ENCODE data around the gene EXD2.
"Not testable (repeated sequence)": the region's sequence is repeated elsewhere in the genome, so short reads cannot be mapped to it uniquely, and the experiment has no call there.

EXD2 gene

GRCh38 chr14:69274321-69274720, 83.0 kb downstream of the EXD2 start:
- Histone ChIP-seq H3K4me3 (replicated peaks; ENCODE audit: insufficient read depth, low read length) (no peak overlapping the region), H3K27me3 (ENCODE audit: insufficient read depth, poor library complexity, severe bottlenecking) (no peaks in the 10 kb centered on the region), H3K27ac (replicated peaks) (no peak overlapping the region)
- DNase-seq (ENCODE audit: low read depth in 1 of 2, low spot score in 1 of 2) = no peak
- no peak for TF ChIP-seq SPI1 (IDR thresholded peaks at IDR 0.05; ENCODE audit: borderline replicate concordance, low read depth)
- TF ChIP-seq, protein P1, sequence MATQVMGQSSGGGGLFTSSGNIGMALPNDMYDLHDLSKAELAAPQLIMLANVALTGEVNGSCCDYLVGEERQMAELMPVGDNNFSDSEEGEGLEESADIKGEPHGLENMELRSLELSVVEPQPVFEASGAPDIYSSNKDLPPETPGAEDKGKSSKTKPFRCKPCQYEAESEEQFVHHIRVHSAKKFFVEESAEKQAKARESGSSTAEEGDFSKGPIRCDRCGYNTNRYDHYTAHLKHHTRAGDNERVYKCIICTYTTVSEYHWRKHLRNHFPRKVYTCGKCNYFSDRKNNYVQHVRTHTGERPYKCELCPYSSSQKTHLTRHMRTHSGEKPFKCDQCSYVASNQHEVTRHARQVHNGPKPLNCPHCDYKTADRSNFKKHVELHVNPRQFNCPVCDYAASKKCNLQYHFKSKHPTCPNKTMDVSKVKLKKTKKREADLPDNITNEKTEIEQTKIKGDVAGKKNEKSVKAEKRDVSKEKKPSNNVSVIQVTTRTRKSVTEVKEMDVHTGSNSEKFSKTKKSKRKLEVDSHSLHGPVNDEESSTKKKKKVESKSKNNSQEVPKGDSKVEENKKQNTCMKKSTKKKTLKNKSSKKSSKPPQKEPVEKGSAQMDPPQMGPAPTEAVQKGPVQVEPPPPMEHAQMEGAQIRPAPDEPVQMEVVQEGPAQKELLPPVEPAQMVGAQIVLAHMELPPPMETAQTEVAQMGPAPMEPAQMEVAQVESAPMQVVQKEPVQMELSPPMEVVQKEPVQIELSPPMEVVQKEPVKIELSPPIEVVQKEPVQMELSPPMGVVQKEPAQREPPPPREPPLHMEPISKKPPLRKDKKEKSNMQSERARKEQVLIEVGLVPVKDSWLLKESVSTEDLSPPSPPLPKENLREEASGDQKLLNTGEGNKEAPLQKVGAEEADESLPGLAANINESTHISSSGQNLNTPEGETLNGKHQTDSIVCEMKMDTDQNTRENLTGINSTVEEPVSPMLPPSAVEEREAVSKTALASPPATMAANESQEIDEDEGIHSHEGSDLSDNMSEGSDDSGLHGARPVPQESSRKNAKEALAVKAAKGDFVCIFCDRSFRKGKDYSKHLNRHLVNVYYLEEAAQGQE (IDR thresholded peaks at IDR 0.05; ENCODE audit: insufficient replicate concordance, low read depth) = no peak
- TF ChIP-seq POLR2AphosphoS5 (IDR thresholded peaks at IDR 0.05; ENCODE audit: low read depth) = no peak
- TF ChIP-seq GABPA (IDR thresholded peaks at IDR 0.05; ENCODE audit: low read depth) = no peak
- TF ChIP-seq, protein P2, sequence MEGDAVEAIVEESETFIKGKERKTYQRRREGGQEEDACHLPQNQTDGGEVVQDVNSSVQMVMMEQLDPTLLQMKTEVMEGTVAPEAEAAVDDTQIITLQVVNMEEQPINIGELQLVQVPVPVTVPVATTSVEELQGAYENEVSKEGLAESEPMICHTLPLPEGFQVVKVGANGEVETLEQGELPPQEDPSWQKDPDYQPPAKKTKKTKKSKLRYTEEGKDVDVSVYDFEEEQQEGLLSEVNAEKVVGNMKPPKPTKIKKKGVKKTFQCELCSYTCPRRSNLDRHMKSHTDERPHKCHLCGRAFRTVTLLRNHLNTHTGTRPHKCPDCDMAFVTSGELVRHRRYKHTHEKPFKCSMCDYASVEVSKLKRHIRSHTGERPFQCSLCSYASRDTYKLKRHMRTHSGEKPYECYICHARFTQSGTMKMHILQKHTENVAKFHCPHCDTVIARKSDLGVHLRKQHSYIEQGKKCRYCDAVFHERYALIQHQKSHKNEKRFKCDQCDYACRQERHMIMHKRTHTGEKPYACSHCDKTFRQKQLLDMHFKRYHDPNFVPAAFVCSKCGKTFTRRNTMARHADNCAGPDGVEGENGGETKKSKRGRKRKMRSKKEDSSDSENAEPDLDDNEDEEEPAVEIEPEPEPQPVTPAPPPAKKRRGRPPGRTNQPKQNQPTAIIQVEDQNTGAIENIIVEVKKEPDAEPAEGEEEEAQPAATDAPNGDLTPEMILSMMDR (IDR thresholded peaks at IDR 0.05; ENCODE audit: insufficient read depth, low read length) = no peak

GRCh38 chr14:69275331-69275730, 84.0 kb downstream of the EXD2 start:
- H3K27me3 ChIP-seq (ENCODE audit: insufficient read depth, poor library complexity, severe bottlenecking) = no peaks in the 10 kb centered on the region
- H3K27ac ChIP-seq (replicated peaks) = no peak overlapping the region
- no peak overlapping the region for H3K4me3 ChIP-seq (replicated peaks; ENCODE audit: insufficient read depth, low read length)
- no peak for DNase-seq (ENCODE audit: low read depth in 1 of 2, low spot score in 1 of 2)
- TF ChIP-seq SPI1 (IDR thresholded peaks at IDR 0.05; ENCODE audit: borderline replicate concordance, low read depth) (no peak), POLR2AphosphoS5 (IDR thresholded peaks at IDR 0.05; ENCODE audit: low read depth) (no peak), GABPA (IDR thresholded peaks at IDR 0.05; ENCODE audit: low read depth) (no peak)
- TF ChIP-seq, protein P2 (IDR thresholded peaks at IDR 0.05; ENCODE audit: insufficient read depth, low read length) = no peak
- TF ChIP-seq, protein P1 (IDR thresholded peaks at IDR 0.05; ENCODE audit: insufficient replicate concordance, low read depth) = no peak

- not testable (repeated sequence) for DNase-seq (ENCODE audit: low read depth in 1 of 2, low spot score in 1 of 2); H3K4me3 ChIP-seq (replicated peaks; ENCODE audit: insufficient read depth, low read length); H3K27me3 ChIP-seq (ENCODE audit: insufficient read depth, poor library complexity, severe bottlenecking)
These were observed 86.1 kb downstream of the EXD2 start for GRCh38 chr14:69277356-69277755.

GRCh38 chr14:69280746-69281291, 89.5 kb downstream of the EXD2 start:
- TF ChIP-seq GABPA (IDR thresholded peaks at IDR 0.05; ENCODE audit: low read depth) (no peak), SPI1 (IDR thresholded peaks at IDR 0.05; ENCODE audit: borderline replicate concordance, low read depth) (no peak), POLR2AphosphoS5 (IDR thresholded peaks at IDR 0.05; ENCODE audit: low read depth) (no peak)
- TF ChIP-seq, protein P2 (IDR thresholded peaks at IDR 0.05; ENCODE audit: insufficient read depth, low read length) = no peak
- no peaks in the 10 kb centered on the region for H3K27me3 ChIP-seq (ENCODE audit: insufficient read depth, poor library complexity, severe bottlenecking)
- H3K27ac ChIP-seq (replicated peaks) = no peak overlapping the region
- DNase-seq (ENCODE audit: low read depth in 1 of 2, low spot score in 1 of 2) = no peak
- no peak overlapping the region for H3K4me3 ChIP-seq (replicated peaks; ENCODE audit: insufficient read depth, low read length)

More at GRCh38 chr14:69277356-69277755, 86.1 kb downstream of the EXD2 start:
- H3K27ac ChIP-seq (replicated peaks) = not testable (repeated sequence)
